HCT116 (cell line): ENCODE measurements around the gene SLC44A3. TPM values are rescaled to one million over a fixed set of nuclear protein-coding genes. Genes with fewer than 3 reads are reported as not detected.

Source experiments
- ATAC-seq: fragments of 200-7000 bp; cut with Tn5 transposase; 2 replicates; pipeline ENCODE4 v1.9.1; 2020; ENCODE audit warnings: mild to moderate bottlenecking, moderate library complexity
- BruUV-seq: library from RNA; stranded (reverse); fragments of 400-500 nt; replicated peaks from 2 replicates; lab custom pipeline; 2021; lab: Mats Ljungman, UMichigan
- CTCF ChIA-PET: fragments of 300-600 bp; sonication (Branson Sonifier 250); formaldehyde crosslinking; loops from one replicate; lab custom pipeline; 2021; ENCODE audit warnings: antibody characterized with exemption; lab: Charles Lee
- POLR2A ChIA-PET: fragments of 300-600, 350-600 bp; sonication (Branson Sonifier 250); formaldehyde crosslinking; loops from one replicate; lab custom pipeline; 2021; ENCODE audit warnings: antibody characterized with exemption; lab: Charles Lee
- RAD21 ChIA-PET, 2 experiments: fragments of 300-600 bp; sonication (Branson Sonifier 250); formaldehyde crosslinking; loops; one replicate each; lab custom pipeline; 2023; ENCODE audit warnings: low total read pairs in 2 of 2; ENCODE audit not compliant: uncharacterized antibody in 2 of 2, unreplicated experiment in 2 of 2, low non-redundant PET in 1 of 2; lab: Charles Lee
- DNase-seq: peaks from one replicate; pipeline ENCODE4 v3.0.0-alpha.2; 2010; ENCODE audit warnings: low read depth, low spot score
- H2AFZ ChIP-seq: fragments of 200-600 bp; shearing (Covaris generic), sonication (generic); 2 replicates; pipeline ENCODE4 v1.6.1; 2017; ENCODE audit warnings: low read depth, mixed run types, mixed read lengths, antibody characterized with exemption, low read length; ENCODE audit not compliant: poor library complexity, severe bottlenecking
- H3K27ac ChIP-seq: 2 replicates; pipeline ENCODE4 v1.5.1; 2012; ENCODE audit warnings: low read depth, low read length
- H3K27me3 ChIP-seq: fragments of 200-600 bp; sonication (generic); 2 replicates; pipeline ENCODE4 v1.6.1; 2016; ENCODE audit warnings: mixed run types, low read length, mixed read lengths; ENCODE audit not compliant: insufficient read depth
- H3K36me3 ChIP-seq, 2 experiments: fragments of 200-500 bp in 1 of 2; fragments of 200-600 bp in 1 of 2; sonication (Bioruptor generic) in 1 of 2; sonication (generic) in 1 of 2; 2 replicates each; pipeline versions ENCODE4 v1.5.1 to v1.6.1; 2014 to 2016; ENCODE audit warnings: low read length in 2 of 2, inconsistent platforms in 1 of 2, mixed read lengths in 1 of 2, mixed run types in 1 of 2; ENCODE audit not compliant: insufficient read depth in 2 of 2, control insufficient read depth in 1 of 2
- H3K4me1 ChIP-seq, 2 experiments: fragments of 200-600 bp in 1 of 2; sonication (generic) in 1 of 2; 2 replicates each; pipeline versions ENCODE4 v1.5.1 to v1.6.1; 2012 to 2017; ENCODE audit warnings: low read length in 2 of 2, inconsistent platforms in 1 of 2, mild to moderate bottlenecking in 1 of 2, mixed read lengths in 1 of 2, mixed run types in 1 of 2, moderate library complexity in 1 of 2; ENCODE audit not compliant: insufficient read depth in 2 of 2, control insufficient read depth in 1 of 2
- H3K4me2 ChIP-seq: fragments of 200-600 bp; sonication (generic); 2 replicates; pipeline ENCODE4 v1.6.1; 2017; ENCODE audit warnings: mixed run types, low read length, mixed read lengths
- H3K4me3 ChIP-seq, 2 experiments: fragments of 200-600 bp in 1 of 2; sonication (generic) in 1 of 2; replicated peaks in 1 of 2; 2 replicates each; pipeline ENCODE4 v1.5.1; 2011 to 2016; ENCODE audit warnings: low read length in 2 of 2, control low read depth in 1 of 2, low read depth in 1 of 2, mild to moderate bottlenecking in 1 of 2, mixed read lengths in 1 of 2, mixed run types in 1 of 2
- H3K79me2 ChIP-seq: fragments of 200-600 bp; sonication (generic); 2 replicates; pipeline ENCODE4 v1.6.1; 2017; ENCODE audit warnings: mild to moderate bottlenecking, mixed run types, low read length, moderate library complexity, mixed read lengths; ENCODE audit not compliant: insufficient read depth
- H3K9ac ChIP-seq: fragments of 200-600 bp; sonication (generic); 2 replicates; pipeline ENCODE4 v1.6.1; 2016; ENCODE audit warnings: low read length, mixed read lengths
- H3K9me2 ChIP-seq: fragments of 200-600 bp; sonication (generic), shearing (Covaris generic); 2 replicates; pipeline ENCODE4 v1.6.1; 2017; ENCODE audit warnings: mixed run types, mild to moderate bottlenecking, moderate library complexity; ENCODE audit not compliant: insufficient read depth
- H3K9me3 ChIP-seq, 2 experiments: fragments of 200-500 bp in 1 of 2; fragments of 200-600 bp in 1 of 2; sonication (Bioruptor generic) in 1 of 2; sonication (generic) in 1 of 2; 2 replicates each; pipeline ENCODE4 v1.6.1; 2014 to 2017; ENCODE audit warnings: low read length in 2 of 2, mixed read lengths in 2 of 2, inconsistent platforms in 1 of 2, low read depth in 1 of 2, mild to moderate bottlenecking in 1 of 2, mixed run types in 1 of 2, moderate library complexity in 1 of 2; ENCODE audit not compliant: control insufficient read depth in 1 of 2, insufficient read depth in 1 of 2
- H4K20me1 ChIP-seq: fragments of 200-600 bp; sonication (generic), shearing (Covaris generic); 2 replicates; pipeline ENCODE4 v1.6.1; 2017; ENCODE audit warnings: mixed run types, mild to moderate bottlenecking, moderate library complexity; ENCODE audit not compliant: insufficient read depth
- CBX3 ChIP-seq: IDR thresholded peaks from 2 replicates; pipeline ENCODE4 v1.6.1; 2012; ENCODE audit warnings: low read depth
- FOSL1 ChIP-seq: IDR thresholded peaks from 2 replicates; pipeline ENCODE4 v1.6.1; 2012; ENCODE audit warnings: low read depth
- POLR2A ChIP-seq: IDR thresholded peaks from 2 replicates; pipeline ENCODE4 v1.7.0; 2011; ENCODE audit warnings: borderline replicate concordance; ENCODE audit not compliant: insufficient read depth, insufficient read length; ENCODE audit errors: extremely low read depth
- POLR2AphosphoS5 ChIP-seq: IDR thresholded peaks from 2 replicates; pipeline ENCODE4 v1.6.1; 2011; ENCODE audit warnings: mild to moderate bottlenecking, low read depth, low read length, moderate library complexity
- SIN3A ChIP-seq: IDR thresholded peaks from 2 replicates; pipeline ENCODE4 v1.6.1; 2012; ENCODE audit warnings: low read depth
- SP1 ChIP-seq: IDR thresholded peaks from 2 replicates; pipeline ENCODE4 v1.6.1; 2012; ENCODE audit warnings: low read depth
- SRF ChIP-seq: IDR thresholded peaks from 2 replicates; pipeline ENCODE4 v1.6.1; 2012; ENCODE audit warnings: low read depth
- YY1 ChIP-seq: IDR thresholded peaks from 2 replicates; pipeline ENCODE4 v1.6.1; 2011; ENCODE audit warnings: low read length, low read depth, moderate library complexity, mild to moderate bottlenecking; ENCODE audit not compliant: insufficient replicate concordance; ENCODE audit errors: extremely low read depth
- ZNF274 ChIP-seq: fragments of 200-500 bp; sonication (Bioruptor generic); IDR thresholded peaks from 2 replicates; pipeline ENCODE4 v1.6.1; 2014; ENCODE audit warnings: mild to moderate bottlenecking, low read depth, low read length, inconsistent platforms
- intact Hi-C: fragments of 100-400 bp; cut with micrococcal nuclease; formaldehyde crosslinking; loops from 2 replicates; pipeline ENCODE4 v1.10.0; 2022
- total RNA-seq: library from RNA; stranded (reverse); gene quantifications from one replicate; pipeline ENCODE4 v1.2.1, GENCODE V29; 2021; ENCODE audit not compliant: unreplicated experiment
- TF ChIP-seq, protein P1 (sequence below), 3 experiments: fragments of 200-600 bp in 1 of 3; sonication (generic) in 1 of 3; IDR thresholded peaks in 2 of 3; conservative IDR thresholded peaks in 1 of 3; 2 replicates each; pipeline ENCODE4 v1.5.1; 2012 to 2017; ENCODE audit warnings: low read depth in 2 of 3, low read length in 2 of 3, antibody characterized with exemption in 1 of 3, borderline replicate concordance in 1 of 3, control low read depth in 1 of 3, mild to moderate bottlenecking in 1 of 3, mixed read lengths in 1 of 3, mixed run types in 1 of 3, moderate library complexity in 1 of 3; ENCODE audit not compliant: insufficient read depth in 1 of 3
- TF ChIP-seq, protein P2 (sequence below): IDR thresholded peaks from 2 replicates; pipeline ENCODE4 v1.6.1; 2011; ENCODE audit warnings: mild to moderate bottlenecking, low read length, moderate library complexity; ENCODE audit not compliant: insufficient replicate concordance; ENCODE audit errors: extremely low read depth

The SLC44A3 gene
- total RNA-seq, 1 experiment from 2014 or later, result 9.6 TPM

DNA sequence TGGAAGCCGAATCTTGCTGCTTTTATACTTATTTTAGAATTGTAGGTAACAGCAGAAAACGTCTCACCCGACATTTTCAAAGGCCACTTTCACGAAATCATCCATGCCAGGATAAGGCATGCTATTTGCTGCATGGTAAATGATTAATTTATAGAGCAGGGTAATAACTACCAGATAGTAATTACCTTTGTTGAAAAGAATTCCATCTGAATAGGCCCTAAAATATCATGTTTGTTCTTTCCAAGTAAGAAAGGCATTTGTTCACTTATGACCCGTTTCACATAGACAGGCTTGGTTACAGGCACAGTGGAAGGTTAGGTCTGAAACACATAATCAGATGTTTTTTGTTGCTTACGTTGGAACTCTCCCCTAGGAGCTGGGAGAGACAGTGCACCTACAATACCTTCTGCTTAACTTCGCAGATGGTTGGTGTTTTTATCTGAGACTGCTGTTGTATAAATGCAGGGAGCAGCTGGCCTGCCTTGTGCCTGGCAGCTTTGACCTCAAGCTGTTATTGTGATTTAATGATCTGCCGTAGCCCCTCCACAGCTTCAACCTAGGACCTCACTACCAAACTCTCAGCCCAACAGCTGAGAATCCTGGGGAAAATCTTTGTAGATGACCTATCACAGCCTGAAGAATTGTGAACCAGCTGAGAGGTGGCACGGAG is 1.6 kb downstream of the SLC44A3 start:
- peaks cover 8 to 22% of the 10 kb centered on the region in 2 experiments; a peak in 2 of 4 replicates for H3K4me1 ChIP-seq
- no peak for ATAC-seq
- RAD21 ChIA-PET, result no interaction called here
- no peaks in the 10 kb centered on the region for H4K20me1 ChIP-seq
- intact Hi-C loops, result no loop called here
- TF ChIP-seq, protein P1, sequence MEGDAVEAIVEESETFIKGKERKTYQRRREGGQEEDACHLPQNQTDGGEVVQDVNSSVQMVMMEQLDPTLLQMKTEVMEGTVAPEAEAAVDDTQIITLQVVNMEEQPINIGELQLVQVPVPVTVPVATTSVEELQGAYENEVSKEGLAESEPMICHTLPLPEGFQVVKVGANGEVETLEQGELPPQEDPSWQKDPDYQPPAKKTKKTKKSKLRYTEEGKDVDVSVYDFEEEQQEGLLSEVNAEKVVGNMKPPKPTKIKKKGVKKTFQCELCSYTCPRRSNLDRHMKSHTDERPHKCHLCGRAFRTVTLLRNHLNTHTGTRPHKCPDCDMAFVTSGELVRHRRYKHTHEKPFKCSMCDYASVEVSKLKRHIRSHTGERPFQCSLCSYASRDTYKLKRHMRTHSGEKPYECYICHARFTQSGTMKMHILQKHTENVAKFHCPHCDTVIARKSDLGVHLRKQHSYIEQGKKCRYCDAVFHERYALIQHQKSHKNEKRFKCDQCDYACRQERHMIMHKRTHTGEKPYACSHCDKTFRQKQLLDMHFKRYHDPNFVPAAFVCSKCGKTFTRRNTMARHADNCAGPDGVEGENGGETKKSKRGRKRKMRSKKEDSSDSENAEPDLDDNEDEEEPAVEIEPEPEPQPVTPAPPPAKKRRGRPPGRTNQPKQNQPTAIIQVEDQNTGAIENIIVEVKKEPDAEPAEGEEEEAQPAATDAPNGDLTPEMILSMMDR (IDR thresholded peaks at IDR 0.05 in 2 of 3, conservative IDR thresholded peaks at IDR 0.05 in 1 of 3; ENCODE audit: borderline replicate concordance in 1 of 3, insufficient read depth in 1 of 3, low read depth in 2 of 3, low read length in 2 of 3), result no peak
- TF ChIP-seq CBX3 (no peak), POLR2AphosphoS5 (no peak)
- TF ChIP-seq, all 23 proteins: peak for 0
- Histone ChIP-seq H3K27me3 (no peaks in the 10 kb centered on the region), H3K4me2 (0 out of 2 replicates have a peak overlapping the region, but pooled peaks have one; percentile 95), H3K79me2 (no peaks in the 10 kb centered on the region), H3K9ac (no peak overlapping the region), H3K27ac (no peak overlapping the region), H3K9me3 (no peaks in the 10 kb centered on the region), H3K9me2 (no peaks in the 10 kb centered on the region), H2AFZ (no peak overlapping the region), H3K4me3 (no peak overlapping the region), H3K36me3 (0 out of 4 replicates have a peak, but pooled peaks cover 0 to 2% of the 10 kb centered on the region in 2 experiments)
- ChIA-PET CTCF (interaction anchor here (1.2 kb wide), 1 partner anchor 412 kb away, joined by 3 read pairs; the partner anchor contains the start of gene RWDD3), POLR2A (no interaction called here)
- no TSS peak for BruUV-seq
- no peak for DNase-seq

DNA sequence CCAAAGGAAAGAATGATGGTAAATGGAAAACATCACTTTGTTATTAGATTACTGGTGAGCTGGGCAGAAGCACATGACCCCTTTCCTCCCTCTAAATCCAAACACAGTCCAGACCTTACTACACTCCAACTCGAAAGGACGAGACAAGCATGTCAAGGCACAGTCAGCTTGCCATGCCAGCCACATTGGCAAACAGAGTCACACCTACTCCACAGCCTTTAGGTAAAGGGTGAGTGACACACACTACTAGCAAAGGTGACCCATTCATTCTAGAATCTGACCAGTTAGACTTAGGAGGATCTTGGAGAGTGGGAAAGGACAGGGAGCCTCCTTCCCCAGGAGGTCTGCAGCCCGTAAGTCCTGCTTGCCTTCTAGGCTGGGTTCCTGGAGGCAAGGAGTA is 3.0 kb downstream of the SLC44A3 start:
- no peak overlapping the region for H3K4me2 ChIP-seq
- no peak overlapping the region for H3K4me3 ChIP-seq
- H2AFZ ChIP-seq, result no peak overlapping the region
- ChIA-PET CTCF (no interaction called here), RAD21 (no interaction called here), POLR2A (no interaction called here)
- H3K9me3 ChIP-seq, result no peaks in the 10 kb centered on the region
- DNase-seq, result no peak
- intact Hi-C loops, result no loop called here
- no peak overlapping the region for H3K27ac ChIP-seq
- H3K4me1 ChIP-seq, result peaks cover 8 to 22% of the 10 kb centered on the region in 2 experiments; a peak in 2 of 4 replicates
- no peaks in the 10 kb centered on the region for H3K27me3 ChIP-seq
- no peaks in the 10 kb centered on the region for H3K9me2 ChIP-seq
- H3K79me2 ChIP-seq, result no peaks in the 10 kb centered on the region
- H3K9ac ChIP-seq, result no peak overlapping the region
- no peaks in the 10 kb centered on the region for H4K20me1 ChIP-seq
- TF ChIP-seq SP1 (no peak), YY1 (no peak), SIN3A (no peak), SRF (no peak), ZNF274 (no peak), FOSL1 (no peak), POLR2A (no peak)
- TF ChIP-seq, protein P2, sequence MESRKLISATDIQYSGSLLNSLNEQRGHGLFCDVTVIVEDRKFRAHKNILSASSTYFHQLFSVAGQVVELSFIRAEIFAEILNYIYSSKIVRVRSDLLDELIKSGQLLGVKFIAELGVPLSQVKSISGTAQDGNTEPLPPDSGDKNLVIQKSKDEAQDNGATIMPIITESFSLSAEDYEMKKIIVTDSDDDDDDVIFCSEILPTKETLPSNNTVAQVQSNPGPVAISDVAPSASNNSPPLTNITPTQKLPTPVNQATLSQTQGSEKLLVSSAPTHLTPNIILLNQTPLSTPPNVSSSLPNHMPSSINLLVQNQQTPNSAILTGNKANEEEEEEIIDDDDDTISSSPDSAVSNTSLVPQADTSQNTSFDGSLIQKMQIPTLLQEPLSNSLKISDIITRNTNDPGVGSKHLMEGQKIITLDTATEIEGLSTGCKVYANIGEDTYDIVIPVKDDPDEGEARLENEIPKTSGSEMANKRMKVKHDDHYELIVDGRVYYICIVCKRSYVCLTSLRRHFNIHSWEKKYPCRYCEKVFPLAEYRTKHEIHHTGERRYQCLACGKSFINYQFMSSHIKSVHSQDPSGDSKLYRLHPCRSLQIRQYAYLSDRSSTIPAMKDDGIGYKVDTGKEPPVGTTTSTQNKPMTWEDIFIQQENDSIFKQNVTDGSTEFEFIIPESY, result no peak
- TF ChIP-seq, protein P1 (IDR thresholded peaks at IDR 0.05 in 2 of 3, conservative IDR thresholded peaks at IDR 0.05 in 1 of 3; ENCODE audit: borderline replicate concordance in 1 of 3, insufficient read depth in 1 of 3, low read depth in 2 of 3, low read length in 2 of 3), result no peak
- ATAC-seq, result no peak
- no TSS peak for BruUV-seq
- H3K36me3 ChIP-seq, result peaks cover 0 to 2% of the 10 kb centered on the region in 2 experiments; a peak in 2 of 4 replicates
